T-helper 1 cell (primary cell): ENCODE data around the gene ARID1B.
"Not testable (repeated sequence)": the region's sequence is repeated elsewhere in the genome, so short reads cannot be mapped to it uniquely, and the experiment has no call there.

ENCODE experiments used
- DNase-seq, 5 donors: peaks; one replicate each; pipeline ENCODE4 v3.0.0-alpha.2; 2012 to 2020

ARID1B gene

GRCh38 chr6:156944412-156944811 is 167.2 kb downstream of the ARID1B start:
- DNase-seq: no peak

- not testable (repeated sequence) for DNase-seq
These were observed 168.6 kb downstream of the ARID1B start for GRCh38 chr6:156945789-156946172.

GRCh38 chr6:156946370-156946936 is 169.3 kb downstream of the ARID1B start:
- DNase-seq: no peak

GRCh38 chr6:156948277-156948676 is 171.1 kb downstream of the ARID1B start:
- no peak for DNase-seq

GRCh38 chr6:156948807-156949206 is 171.6 kb downstream of the ARID1B start:
- DNase-seq: no peak

- DNase-seq: no peak
These were observed 172.2 kb downstream of the ARID1B start for GRCh38 chr6:156949376-156949775.

- no peak for DNase-seq
These were observed 172.9 kb downstream of the ARID1B start for GRCh38 chr6:156950084-156950483.

- DNase-seq: no peak
These were observed 173.4 kb downstream of the ARID1B start for GRCh38 chr6:156950531-156950930.

GRCh38 chr6:156952401-156952800 is 175.2 kb downstream of the ARID1B start:
- DNase-seq: no peak

GRCh38 chr6:156953127-156953478 is 175.9 kb downstream of the ARID1B start:
- DNase-seq: no peak

GRCh38 chr6:156953479-156954146 is 176.4 kb downstream of the ARID1B start:
- DNase-seq: peak in 3 of 5 donors; percentile 29 to 50 (median 32)

- DNase-seq: no peak
These were observed 177.0 kb downstream of the ARID1B start for GRCh38 chr6:156954191-156954590.

- DNase-seq: no peak
These were observed 177.6 kb downstream of the ARID1B start for GRCh38 chr6:156954816-156955215.

GRCh38 chr6:156955494-156956183 is 178.5 kb downstream of the ARID1B start:
- no peak for DNase-seq

GRCh38 chr6:156956286-156956685 is 179.1 kb downstream of the ARID1B start:
- no peak for DNase-seq

GRCh38 chr6:156957931-156958547 is 180.9 kb downstream of the ARID1B start:
- peak in 1 of 5 donors; percentile 43 for DNase-seq

- no peak for DNase-seq
These were observed 183.3 kb downstream of the ARID1B start for GRCh38 chr6:156960525-156960924.

GRCh38 chr6:156961282-156961892 is 184.2 kb downstream of the ARID1B start:
- no peak for DNase-seq

GRCh38 chr6:156963712-156964700 is 186.8 kb downstream of the ARID1B start:
- peak in 1 of 5 donors; percentile 34 for DNase-seq

- DNase-seq: no peak
These were observed 190.7 kb downstream of the ARID1B start for GRCh38 chr6:156967852-156968251.

GRCh38 chr6:156969233-156969632 is 192.1 kb downstream of the ARID1B start:
- no peak for DNase-seq

GRCh38 chr6:156970595-156971112 is 193.5 kb downstream of the ARID1B start:
- no peak for DNase-seq
